Measurements from ENCODE around the gene FAM227B. TPM values are rescaled to one million over a fixed set of nuclear protein-coding genes. Genes with fewer than 3 reads are reported as not detected.
"Not testable (repeated sequence)": the region's sequence is repeated elsewhere in the genome, so short reads cannot be mapped to it uniquely, and the experiment has no call there.

FAM227B gene
- total and polyA plus RNA-seq, 10 donors = 4.1 to 7.5 (median 5.2) TPM

DNA sequence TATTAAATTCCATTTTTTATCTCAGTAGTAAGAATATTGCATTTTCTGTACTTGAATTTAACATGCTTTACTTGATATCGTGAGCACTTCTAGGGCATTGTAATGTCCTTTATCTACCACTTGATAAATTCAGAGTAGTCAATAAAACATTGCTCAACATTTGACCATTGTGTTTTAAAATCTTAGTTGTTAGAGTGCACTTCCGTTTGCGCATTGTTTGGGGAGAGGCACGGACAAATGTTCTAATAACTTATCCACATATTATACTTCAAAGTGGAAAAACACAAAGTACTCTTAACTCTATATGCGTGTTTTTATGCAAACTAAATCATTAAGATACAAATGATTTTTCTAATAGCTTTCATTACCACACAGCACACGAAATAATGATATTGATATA is 419 bp downstream of the FAM227B start:
- H3K27ac ChIP-seq = peak overlapping the region; percentile 83 to 94 (median 90)
- DNase-seq = no peak
- H3K4me3 ChIP-seq = peak overlapping the region; percentile 46 to 77 (median 63)
- intact Hi-C loops (cut with DNase I; ENCODE audit: low total_unique reads) = no loop called here
- peaks cover 0 to 12% (median 2%) of the 10 kb centered on the region in 6 donors for H3K36me3 ChIP-seq
- H3K4me1 ChIP-seq = peaks cover 11 to 43% (median 28%) of the 10 kb centered on the region in 6 donors
- peaks cover 0 to 29% (median 24%) of the 10 kb centered on the region in 8 donors for H3K9me3 ChIP-seq
- TF ChIP-seq, protein P1, sequence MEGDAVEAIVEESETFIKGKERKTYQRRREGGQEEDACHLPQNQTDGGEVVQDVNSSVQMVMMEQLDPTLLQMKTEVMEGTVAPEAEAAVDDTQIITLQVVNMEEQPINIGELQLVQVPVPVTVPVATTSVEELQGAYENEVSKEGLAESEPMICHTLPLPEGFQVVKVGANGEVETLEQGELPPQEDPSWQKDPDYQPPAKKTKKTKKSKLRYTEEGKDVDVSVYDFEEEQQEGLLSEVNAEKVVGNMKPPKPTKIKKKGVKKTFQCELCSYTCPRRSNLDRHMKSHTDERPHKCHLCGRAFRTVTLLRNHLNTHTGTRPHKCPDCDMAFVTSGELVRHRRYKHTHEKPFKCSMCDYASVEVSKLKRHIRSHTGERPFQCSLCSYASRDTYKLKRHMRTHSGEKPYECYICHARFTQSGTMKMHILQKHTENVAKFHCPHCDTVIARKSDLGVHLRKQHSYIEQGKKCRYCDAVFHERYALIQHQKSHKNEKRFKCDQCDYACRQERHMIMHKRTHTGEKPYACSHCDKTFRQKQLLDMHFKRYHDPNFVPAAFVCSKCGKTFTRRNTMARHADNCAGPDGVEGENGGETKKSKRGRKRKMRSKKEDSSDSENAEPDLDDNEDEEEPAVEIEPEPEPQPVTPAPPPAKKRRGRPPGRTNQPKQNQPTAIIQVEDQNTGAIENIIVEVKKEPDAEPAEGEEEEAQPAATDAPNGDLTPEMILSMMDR (IDR thresholded peaks at IDR 0.05 in 8 of 11, conservative IDR thresholded peaks at IDR 0.05 in 3 of 11) = peak in 3 of 11 experiments; percentile 6 to 25 (median 11)
- TF ChIP-seq POLR2AphosphoS5 (IDR thresholded peaks at IDR 0.05) (no peak), POLR2A (IDR thresholded peaks at IDR 0.05) (no peak)
- 2 to 5% (median 3%) methylated on average over 6 of the region's 6 CpGs for WGBS, 5 donors
- H3K27me3 ChIP-seq (replicated peaks in 1 of 7) = no peaks in the 10 kb centered on the region

DNA sequence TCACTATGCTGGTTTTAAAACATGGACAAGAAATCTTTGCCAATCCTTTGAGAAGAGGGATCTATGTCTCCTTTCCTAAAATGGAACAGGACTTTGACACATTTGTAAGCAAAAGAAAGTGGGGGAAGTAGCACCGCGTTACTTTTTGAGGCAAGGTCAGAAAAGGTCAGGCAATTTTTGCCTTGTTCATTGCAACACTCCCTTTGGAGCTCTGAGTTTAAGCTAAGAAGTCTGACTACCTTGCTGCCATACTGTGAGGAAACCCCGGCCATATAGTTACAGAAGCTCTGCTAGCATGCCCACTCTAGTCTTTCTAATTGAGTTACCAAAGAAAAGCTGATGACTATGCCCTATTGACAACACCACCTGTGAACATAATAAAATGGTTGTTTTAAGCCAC is 1.4 kb downstream of the FAM227B start:
- peaks cover 0 to 14% (median 0%) of the 10 kb centered on the region in 6 donors for H3K36me3 ChIP-seq
- H3K27me3 ChIP-seq (replicated peaks in 1 of 7) = no peaks in the 10 kb centered on the region
- DNase-seq = no peak
- WGBS, 5 donors = 84 to 91% (median 87%) methylated on average over 3 of the region's 3 CpGs
- H3K4me1 ChIP-seq = peaks cover 11 to 43% (median 28%) of the 10 kb centered on the region in 6 donors
- intact Hi-C loops (cut with DNase I; ENCODE audit: low total_unique reads) = no loop called here
- peaks cover 5 to 29% (median 25%) of the 10 kb centered on the region in 8 donors for H3K9me3 ChIP-seq
- H3K27ac ChIP-seq = no peak overlapping the region
- H3K4me3 ChIP-seq = peak overlapping the region in 1 of 8 donors; percentile 77
- no peak for TF ChIP-seq POLR2AphosphoS5 (IDR thresholded peaks at IDR 0.05)
- no peak for TF ChIP-seq POLR2A (IDR thresholded peaks at IDR 0.05)
- TF ChIP-seq, protein P1 (IDR thresholded peaks at IDR 0.05 in 8 of 11, conservative IDR thresholded peaks at IDR 0.05 in 3 of 11) = no peak

DNA sequence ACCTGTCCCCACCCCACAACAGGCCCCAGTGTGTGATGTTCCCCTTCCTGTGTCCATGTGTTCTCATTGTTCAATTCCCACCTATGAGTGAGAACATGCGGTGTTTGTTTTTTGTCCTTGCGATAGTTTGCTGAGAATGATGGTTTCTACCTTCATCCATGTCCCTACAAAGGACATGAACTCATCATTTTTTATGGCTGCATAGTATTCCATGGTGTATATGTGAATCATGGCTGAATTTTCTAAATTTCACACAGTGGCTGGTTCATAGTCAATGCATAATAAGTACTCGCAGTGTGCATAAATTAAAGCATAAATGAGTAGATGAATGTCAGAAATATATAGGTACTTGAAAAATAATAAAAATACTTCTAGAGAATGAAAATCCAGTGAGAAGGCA is 8.4 kb downstream of the FAM227B start:
- H3K27me3 ChIP-seq (replicated peaks in 1 of 7); intact Hi-C loops (cut with DNase I; ENCODE audit: low total_unique reads): not testable (repeated sequence)
- WGBS, 5 donors = 97 to 99% (median 98%) methylated on average over 3 of the region's 3 CpGs

DNA sequence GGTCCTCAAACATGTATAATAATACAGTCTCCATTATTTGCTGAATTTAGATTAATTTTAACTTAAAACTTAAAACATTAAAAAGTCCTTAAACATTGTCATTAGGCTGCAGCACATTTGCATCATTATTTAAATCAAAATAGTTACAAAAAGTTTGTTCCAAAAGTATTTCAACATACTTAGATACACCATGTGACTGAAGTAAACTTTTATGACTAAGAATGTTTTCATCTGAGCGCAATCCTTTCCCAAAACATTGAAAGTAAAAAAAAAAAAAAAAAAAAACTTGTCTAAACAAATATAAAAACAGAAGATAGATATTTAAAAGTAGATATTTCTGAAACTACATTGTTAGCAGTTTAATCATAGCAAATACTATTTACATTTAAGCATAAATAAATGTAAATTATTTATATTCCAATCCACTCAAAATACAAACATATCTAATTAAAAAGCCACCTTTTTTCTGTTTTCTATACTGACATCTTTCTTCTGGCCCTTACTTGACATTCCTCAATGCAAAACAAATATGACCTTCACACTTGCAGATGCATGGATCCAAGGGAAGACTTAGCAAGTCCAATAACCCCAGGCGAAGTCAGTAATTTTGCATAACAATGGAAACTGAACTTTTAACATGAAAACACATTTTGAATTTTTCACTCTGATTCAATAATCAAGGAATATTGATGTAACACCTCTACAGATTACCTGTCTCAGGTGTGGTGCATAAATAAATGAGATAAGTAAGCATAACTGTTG is 10.3 kb downstream of the FAM227B start:
- no peak for DNase-seq
- WGBS, 5 donors = 91 to 97% (median 96%) methylated on average over 2 of the region's 2 CpGs

More for the DNA sequence above, 8.4 kb downstream of the FAM227B start:
- not testable (repeated sequence) for H3K27ac ChIP-seq, H3K4me1 ChIP-seq, H3K4me3 ChIP-seq, DNase-seq
- Histone ChIP-seq H3K9me3 (peaks cover 5 to 44% (median 36%) of the 10 kb centered on the region in 8 donors), H3K36me3 (peaks cover 0 to 49% (median 5%) of the 10 kb centered on the region in 6 donors)

DNA sequence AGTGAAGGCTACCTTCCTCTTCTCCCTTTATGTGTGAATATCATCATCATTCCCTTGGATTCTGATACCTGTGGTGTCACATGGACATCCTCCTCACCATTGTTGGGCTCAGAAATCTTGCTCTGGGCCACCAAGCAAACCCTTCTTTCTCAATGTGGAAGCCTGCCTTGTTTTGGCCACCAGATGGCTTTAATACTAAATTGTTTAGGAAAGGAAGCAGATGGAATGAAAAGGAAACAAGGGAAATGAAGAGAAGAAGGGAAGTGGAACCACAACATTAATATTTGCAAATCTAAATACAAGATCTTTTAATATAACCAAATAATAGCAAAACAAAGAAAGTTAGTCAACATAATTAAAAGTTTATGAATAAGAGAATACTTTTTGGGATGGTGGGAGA is 14.0 kb downstream of the FAM227B start:
- Histone ChIP-seq H3K9me3 (peaks cover 0 to 41% (median 35%) of the 10 kb centered on the region in 8 donors), H3K27me3 (replicated peaks in 1 of 7) (no peaks in the 10 kb centered on the region), H3K4me1 (no peaks in the 10 kb centered on the region), H3K27ac (no peak overlapping the region), H3K36me3 (peaks cover 0 to 30% (median 5%) of the 10 kb centered on the region in 6 donors), H3K4me3 (no peak overlapping the region)
- intact Hi-C loops (cut with DNase I; ENCODE audit: low total_unique reads) = no loop called here
- TF ChIP-seq, protein P1 (IDR thresholded peaks at IDR 0.05 in 8 of 11, conservative IDR thresholded peaks at IDR 0.05 in 3 of 11) = no peak
- no peak for TF ChIP-seq POLR2A (IDR thresholded peaks at IDR 0.05)
- no peak for TF ChIP-seq POLR2AphosphoS5 (IDR thresholded peaks at IDR 0.05)
- DNase-seq = no peak

More for the DNA sequence above, 10.3 kb downstream of the FAM227B start:
- Histone ChIP-seq H3K27me3 (replicated peaks in 1 of 7) (no peaks in the 10 kb centered on the region), H3K9me3 (peaks cover 5 to 33% (median 21%) of the 10 kb centered on the region in 8 donors), H3K4me1 (no peaks in the 10 kb centered on the region), H3K27ac (no peak overlapping the region), H3K4me3 (no peak overlapping the region), H3K36me3 (peaks cover 0 to 57% (median 7%) of the 10 kb centered on the region in 6 donors)
- TF ChIP-seq POLR2AphosphoS5 (IDR thresholded peaks at IDR 0.05) (no peak), POLR2A (IDR thresholded peaks at IDR 0.05) (no peak)
- intact Hi-C loops (cut with DNase I; ENCODE audit: low total_unique reads) = no loop called here

Measured in spleen (tissue), 11 donors.